ENCODE results near the gene INPP5A.

INPP5A gene

GRCh38 chr10:132726194-132726593 is 188.6 kb downstream of the INPP5A start:
- DNase-seq (ENCODE audit: low read depth): no peak

GRCh38 chr10:132726951-132727350 is 189.4 kb downstream of the INPP5A start:
- no peak for DNase-seq (ENCODE audit: low read depth)

GRCh38 chr10:132727411-132727810 is 189.8 kb downstream of the INPP5A start:
- no peak for DNase-seq (ENCODE audit: low read depth)

GRCh38 chr10:132728321-132728720 is 190.7 kb downstream of the INPP5A start:
- no peak for DNase-seq (ENCODE audit: low read depth)

GRCh38 chr10:132728741-132729140 is 191.2 kb downstream of the INPP5A start:
- DNase-seq (ENCODE audit: low read depth): no peak

GRCh38 chr10:132729810-132730572 is 192.4 kb downstream of the INPP5A start:
- DNase-seq (ENCODE audit: low read depth): no peak

GRCh38 chr10:132730573-132730953 is 193.0 kb downstream of the INPP5A start:
- DNase-seq (ENCODE audit: low read depth): no peak

- no peak for DNase-seq (ENCODE audit: low read depth)
These were observed 194.9 kb downstream of the INPP5A start for GRCh38 chr10:132732518-132732917.

GRCh38 chr10:132733926-132734325 is 196.3 kb downstream of the INPP5A start:
- no peak for DNase-seq (ENCODE audit: low read depth)

- no peak for DNase-seq (ENCODE audit: low read depth)
These were observed 197.8 kb downstream of the INPP5A start for GRCh38 chr10:132735341-132735775.

- no peak for DNase-seq (ENCODE audit: low read depth)
These were observed 198.4 kb downstream of the INPP5A start for GRCh38 chr10:132735923-132736391.

- DNase-seq (ENCODE audit: low read depth): no peak
These were observed 199.9 kb downstream of the INPP5A start for GRCh38 chr10:132737390-132738048.

- DNase-seq (ENCODE audit: low read depth): no peak
These were observed 201.1 kb downstream of the INPP5A start for GRCh38 chr10:132738454-132739224.

- DNase-seq (ENCODE audit: low read depth): no peak
These were observed 201.6 kb downstream of the INPP5A start for GRCh38 chr10:132739225-132739613.

GRCh38 chr10:132740588-132740987 is 203.0 kb downstream of the INPP5A start:
- no peak for DNase-seq (ENCODE audit: low read depth)

- no peak for DNase-seq (ENCODE audit: low read depth)
These were observed 204.7 kb downstream of the INPP5A start for GRCh38 chr10:132742167-132742836.

- DNase-seq (ENCODE audit: low read depth): no peak
These were observed 205.2 kb downstream of the INPP5A start for GRCh38 chr10:132742837-132743194.

- peak; percentile 9 for DNase-seq (ENCODE audit: low read depth)
These were observed 205.8 kb downstream of the INPP5A start for GRCh38 chr10:132743196-132743924.

GRCh38 chr10:132743925-132744490 is 206.4 kb downstream of the INPP5A start:
- no peak for DNase-seq (ENCODE audit: low read depth)

GRCh38 chr10:132744839-132745238 is 207.3 kb downstream of the INPP5A start:
- no peak for DNase-seq (ENCODE audit: low read depth)

GRCh38 chr10:132745511-132745910 is 207.9 kb downstream of the INPP5A start:
- no peak for DNase-seq (ENCODE audit: low read depth)
